Left forelimb (tissue), 1 donor: ENCODE measurements around the gene ANKRD13D.
A peak's percentile ranks its signal among the peaks of the same experiment; 100 is the strongest.
"Not testable (repeated sequence)": the region's sequence is repeated elsewhere in the genome, so short reads cannot be mapped to it uniquely, and the experiment has no call there.

ENCODE experiments used
- DNase-seq: peaks from one replicate; pipeline ENCODE4 v3.0.0-alpha.2; 2018; ENCODE audit warnings: low spot score

The ANKRD13D gene

GRCh38 chr11:67289226-67289650, at the start of gene ANKRD13D:
Gene ANKRD13D (plus strand): TSS chr11:67289303. CDS start chr11:67289461, 158 bp downstream.
- DNase-seq, result no peak

- peak; percentile 95 for DNase-seq
Measured at GRCh38 chr11:67239783-67240575, 49.1 kb upstream of the ANKRD13D start.

GRCh38 chr11:67240576-67241389, 48.3 kb upstream of the ANKRD13D start:
- no peak for DNase-seq

- DNase-seq, result no peak
Measured at GRCh38 chr11:67242548-67242947, 46.6 kb upstream of the ANKRD13D start.

GRCh38 chr11:67243051-67243450, 46.1 kb upstream of the ANKRD13D start:
- DNase-seq, result no peak

GRCh38 chr11:67245046-67245445, 44.1 kb upstream of the ANKRD13D start:
- DNase-seq, result no peak

- DNase-seq, result no peak
Measured at GRCh38 chr11:67247946-67248550, 41.1 kb upstream of the ANKRD13D start.

- no peak for DNase-seq
Measured at GRCh38 chr11:67248653-67249052, 40.5 kb upstream of the ANKRD13D start.

GRCh38 chr11:67250059-67251043, 38.8 kb upstream of the ANKRD13D start:
- no peak for DNase-seq

GRCh38 chr11:67251841-67252240, 37.3 kb upstream of the ANKRD13D start:
- DNase-seq, result no peak

- no peak for DNase-seq
Measured at GRCh38 chr11:67252831-67253239, 36.3 kb upstream of the ANKRD13D start.

- no peak for DNase-seq
Measured at GRCh38 chr11:67253872-67254624, 35.1 kb upstream of the ANKRD13D start.

GRCh38 chr11:67254798-67255197, 34.3 kb upstream of the ANKRD13D start:
- no peak for DNase-seq

GRCh38 chr11:67255353-67255752, 33.8 kb upstream of the ANKRD13D start:
- no peak for DNase-seq

GRCh38 chr11:67255864-67256263, 33.2 kb upstream of the ANKRD13D start:
- no peak for DNase-seq

GRCh38 chr11:67256477-67257135, 32.5 kb upstream of the ANKRD13D start:
- no peak for DNase-seq

GRCh38 chr11:67260406-67260805, 28.7 kb upstream of the ANKRD13D start:
- DNase-seq, result peak; percentile 41

GRCh38 chr11:67260885-67261639, 28.0 kb upstream of the ANKRD13D start:
- DNase-seq, result not testable (repeated sequence)

GRCh38 chr11:67261640-67261945, 27.5 kb upstream of the ANKRD13D start:
- no peak for DNase-seq
